IPS DF 6.9 (cell line): ENCODE measurements around the gene SPEF1.

Experiments
- DNase-seq: peaks from one replicate; pipeline ENCODE4 v3.0.0-alpha.2; 2013; ENCODE audit warnings: low read depth, low spot score
- H3K27ac ChIP-seq: one replicate; pipeline ENCODE4 v1.5.1; 2013; ENCODE audit warnings: low read length, control low read depth
- H3K27me3 ChIP-seq: 2 replicates; pipeline ENCODE4 v1.6.1; 2013; ENCODE audit warnings: mild to moderate bottlenecking, low read length; ENCODE audit not compliant: control insufficient read depth, insufficient read depth
- H3K36me3 ChIP-seq: 2 replicates; pipeline ENCODE4 v1.6.1; 2013; ENCODE audit warnings: low read length; ENCODE audit not compliant: control insufficient read depth, insufficient read depth
- H3K4me1 ChIP-seq: 2 replicates; pipeline ENCODE4 v1.6.1; 2013; ENCODE audit warnings: low read length; ENCODE audit not compliant: control insufficient read depth, insufficient read depth
- H3K4me3 ChIP-seq: 2 replicates; pipeline ENCODE4 v1.5.1; 2013; ENCODE audit warnings: mild to moderate bottlenecking, low read length
- H3K9me3 ChIP-seq: 2 replicates; pipeline ENCODE4 v1.6.1; 2013; ENCODE audit warnings: low read length, inconsistent platforms; ENCODE audit not compliant: control insufficient read depth, insufficient read depth
- WGBS: extraction: QIAGEN DNeasy Blood & Tissue Kit; methylation state at CpG from one replicate; pipeline ENCODE4 v1.1.7; 2013; ENCODE audit warnings: mixed read lengths, missing lambda C conversion rate; ENCODE audit not compliant: insufficient read length, insufficient coverage; 5-methylcytosine and 5-hydroxymethylcytosine counted together

Gene SPEF1

DNA sequence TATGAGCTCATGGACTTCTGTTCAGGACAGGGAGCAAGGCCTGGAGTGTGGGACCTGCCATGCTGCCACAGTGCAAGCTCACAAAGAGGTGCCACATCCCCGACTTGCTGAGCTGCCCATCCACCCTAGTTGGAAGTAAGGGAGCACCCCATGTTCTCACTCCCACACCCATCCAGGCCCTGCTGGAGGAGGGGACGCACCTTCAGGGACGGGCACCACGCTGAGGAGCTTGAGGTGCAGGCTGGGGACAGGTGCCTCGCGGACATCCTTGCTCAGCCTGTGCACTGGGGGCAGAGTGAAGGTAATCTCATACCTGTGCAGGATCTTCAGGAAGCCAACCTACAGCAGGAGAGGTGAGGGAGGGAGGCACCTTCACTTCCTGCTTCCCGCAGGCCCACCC lies 26.0 kb downstream of the SPEF1 start:
- Histone ChIP-seq H3K4me1 (peaks cover 7% of the 10 kb centered on the region), H3K36me3 (peaks cover 12% of the 10 kb centered on the region), H3K27me3 (peaks cover 8% of the 10 kb centered on the region), H3K4me3 (no peak overlapping the region), H3K9me3 (no peaks in the 10 kb centered on the region), H3K27ac (no peak overlapping the region)
- no peak for DNase-seq
- WGBS: no CpG with 5 or more reads among the region's 7 CpGs

DNA sequence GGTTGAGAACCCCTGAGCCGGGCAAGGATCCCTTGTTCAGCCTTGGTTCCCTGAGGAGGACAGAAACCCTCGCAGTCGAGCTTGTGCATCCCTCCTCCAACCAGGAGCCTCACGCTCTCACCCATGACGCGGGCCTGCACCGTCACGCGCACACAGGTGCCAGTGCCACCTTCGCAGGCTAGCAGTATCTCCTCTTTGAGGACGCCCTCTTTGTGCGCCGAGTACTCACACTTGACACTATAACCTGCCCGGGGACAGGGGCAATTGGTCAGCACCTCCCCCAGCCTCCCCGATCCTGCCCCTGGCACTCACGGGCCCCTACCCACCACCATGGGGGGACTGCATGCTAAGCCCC lies 27.0 kb downstream of the SPEF1 start:
- H3K27me3 ChIP-seq: peaks cover 8% of the 10 kb centered on the region
- H3K36me3 ChIP-seq: peaks cover 12% of the 10 kb centered on the region
- DNase-seq: no peak
- H3K27ac ChIP-seq: no peak overlapping the region
- H3K4me1 ChIP-seq: peaks cover 10% of the 10 kb centered on the region
- no peak overlapping the region for H3K4me3 ChIP-seq
- no peaks in the 10 kb centered on the region for H3K9me3 ChIP-seq
- no CpG with 5 or more reads among the region's 16 CpGs for whole genome bisulfite sequencing

DNA sequence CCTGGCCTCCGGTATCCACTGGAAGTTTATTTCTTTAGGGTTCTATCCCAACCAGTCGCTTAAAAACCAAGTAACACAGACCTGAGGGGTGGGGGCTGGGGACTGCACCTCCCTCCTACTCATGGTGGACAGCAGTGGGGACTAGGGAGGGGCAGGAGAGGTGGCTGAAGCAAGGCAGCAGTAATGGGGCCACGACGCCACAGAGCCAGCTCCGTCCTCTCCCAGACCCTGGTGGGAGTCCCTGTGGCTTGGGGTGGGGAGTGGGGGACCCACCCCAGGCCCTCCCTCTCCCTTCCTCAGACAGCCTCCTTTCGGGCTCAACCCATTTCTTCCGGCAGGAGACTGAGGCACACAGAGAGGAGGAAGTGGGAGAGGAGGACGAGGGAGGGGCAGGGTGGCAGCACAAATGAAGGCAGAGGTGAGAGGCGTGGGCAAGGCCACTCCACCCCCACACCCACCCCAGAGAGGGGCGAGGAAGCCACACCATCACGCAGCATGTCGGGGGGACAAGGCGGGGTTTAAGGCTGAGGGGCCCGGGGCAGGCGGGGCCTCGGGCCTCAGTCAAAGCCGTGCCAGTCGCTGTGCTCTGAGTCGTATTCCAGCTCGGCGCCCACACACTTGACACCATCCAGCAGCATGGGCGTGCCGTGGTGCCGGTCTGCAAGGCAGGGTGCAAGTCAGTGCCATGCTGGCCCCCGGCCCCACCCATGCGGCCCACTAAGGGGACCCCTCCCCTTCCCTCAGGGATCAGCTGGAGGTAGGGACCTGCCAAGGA lies 27.6 kb downstream of the SPEF1 start:
- Histone ChIP-seq H3K9me3 (no peaks in the 10 kb centered on the region), H3K27ac (no peak overlapping the region), H3K27me3 (peaks cover 8% of the 10 kb centered on the region), H3K4me3 (no peak overlapping the region), H3K4me1 (peaks cover 10% of the 10 kb centered on the region), H3K36me3 (peaks cover 12% of the 10 kb centered on the region)
- DNase-seq: no peak
- WGBS: no CpG with 5 or more reads among the region's 26 CpGs

DNA sequence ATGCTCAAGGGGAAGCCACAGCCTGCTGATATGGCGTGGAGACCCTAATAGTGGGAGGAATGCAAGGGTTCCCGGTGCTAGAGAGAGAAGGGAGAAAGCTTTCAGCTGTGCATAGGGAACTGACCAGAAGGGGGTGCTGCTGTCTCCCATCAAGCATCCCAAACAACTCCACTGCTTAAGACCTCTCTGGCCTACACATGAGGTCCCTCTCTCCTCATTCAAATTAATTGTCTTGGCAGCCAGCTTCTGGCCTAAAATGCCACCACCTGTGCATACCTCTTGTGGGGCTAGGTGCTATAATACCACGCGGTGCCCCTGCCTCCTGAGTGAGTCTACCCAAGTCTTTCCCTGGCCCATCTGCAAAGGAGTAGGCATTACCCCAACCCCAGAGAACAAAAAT lies 28.1 kb downstream of the SPEF1 start:
- Histone ChIP-seq H3K9me3 (no peaks in the 10 kb centered on the region), H3K36me3 (peaks cover 8% of the 10 kb centered on the region), H3K27ac (no peak overlapping the region), H3K4me3 (no peak overlapping the region), H3K4me1 (peaks cover 10% of the 10 kb centered on the region), H3K27me3 (peaks cover 8% of the 10 kb centered on the region)
- no peak for DNase-seq
- no CpG with 5 or more reads among the region's 4 CpGs for WGBS

DNA sequence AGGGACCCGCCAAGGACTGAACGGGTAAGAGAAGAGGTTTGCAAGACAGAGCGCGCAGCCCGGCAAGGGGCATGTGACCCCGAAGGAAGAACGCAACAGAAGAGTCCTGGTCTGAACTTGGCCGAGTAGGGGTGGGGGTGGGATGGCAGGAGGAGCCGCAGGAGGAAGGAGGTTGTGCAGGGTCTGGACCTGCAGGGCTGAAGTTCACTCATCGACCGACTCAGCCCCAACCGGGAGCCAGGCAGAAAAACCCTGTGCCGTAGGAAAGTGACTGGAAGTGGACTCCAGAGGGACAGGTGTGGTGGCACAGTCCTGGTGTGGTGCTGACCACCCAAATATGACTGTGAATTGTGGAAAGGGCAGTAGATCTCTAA lies 28.9 kb downstream of the SPEF1 start:
- Histone ChIP-seq H3K4me3 (peak overlapping the region; percentile 49; the same call in 1 of the 2 replicates), H3K27ac (no peak overlapping the region), H3K4me1 (peaks cover 10% of the 10 kb centered on the region), H3K27me3 (peaks cover 8% of the 10 kb centered on the region), H3K9me3 (no peaks in the 10 kb centered on the region), H3K36me3 (peaks cover 7% of the 10 kb centered on the region)
- no CpG with 5 or more reads among the region's 13 CpGs for WGBS
- no peak for DNase-seq

DNA sequence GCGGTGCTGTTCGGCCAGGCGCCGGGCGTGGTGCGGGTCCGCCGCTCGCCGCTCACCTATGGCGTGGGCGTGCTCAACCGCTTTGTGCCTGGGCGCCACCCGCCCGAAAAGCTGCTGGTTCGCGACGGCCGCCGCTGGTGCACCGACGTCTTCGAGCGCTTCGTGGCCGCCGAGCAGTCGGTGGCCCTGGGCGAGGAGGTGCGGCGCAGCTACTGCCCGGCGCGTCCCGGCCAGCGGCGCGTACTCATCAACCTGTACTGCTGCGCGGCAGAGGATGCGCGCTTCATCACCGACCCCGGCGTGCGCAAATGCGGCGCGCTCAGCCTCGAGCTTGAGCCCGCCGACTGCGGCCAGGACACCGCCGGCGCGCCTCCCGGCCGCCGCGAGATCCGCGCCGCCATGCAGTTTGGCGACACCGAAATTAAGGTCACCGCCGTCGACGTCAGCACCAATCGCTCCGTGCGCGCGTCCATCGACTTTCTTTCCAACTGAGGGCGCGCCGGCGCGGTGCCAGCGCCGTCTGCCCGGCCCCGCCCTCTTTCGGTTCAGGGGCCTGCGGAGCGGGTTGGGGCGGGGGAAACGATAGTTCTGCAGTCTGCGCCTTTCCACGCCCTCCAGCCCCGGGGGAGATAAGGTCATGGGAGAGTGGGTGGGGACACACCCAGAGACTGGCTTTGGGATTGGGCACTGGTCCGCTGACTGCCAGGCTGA lies 29.4 kb downstream of the SPEF1 start:
- Histone ChIP-seq H3K27ac (no peak overlapping the region), H3K9me3 (no peaks in the 10 kb centered on the region), H3K4me3 (peak overlapping the region; percentile 49; the same call in 1 of the 2 replicates), H3K36me3 (peaks cover 7% of the 10 kb centered on the region), H3K27me3 (peaks cover 8% of the 10 kb centered on the region), H3K4me1 (peaks cover 10% of the 10 kb centered on the region)
- WGBS: no CpG with 5 or more reads among the region's 95 CpGs
- no peak for DNase-seq

DNA sequence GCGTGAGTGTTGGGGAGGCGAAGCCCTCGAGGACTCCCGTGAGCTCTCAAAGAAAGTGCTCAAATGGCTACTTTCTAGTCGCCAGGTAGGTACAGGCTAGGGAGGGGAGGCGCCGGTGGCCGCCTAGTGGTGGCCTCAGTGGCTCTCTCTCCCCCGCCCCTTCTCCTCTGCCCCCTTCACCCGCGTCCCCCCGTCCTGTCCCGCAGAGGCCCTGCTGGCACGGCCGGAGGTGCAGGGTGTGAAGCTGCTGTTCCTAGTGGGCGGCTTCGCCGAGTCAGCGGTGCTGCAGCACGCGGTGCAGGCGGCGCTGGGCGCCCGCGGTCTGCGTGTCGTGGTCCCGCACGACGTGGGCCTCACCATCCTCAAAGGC lies 30.0 kb downstream of the SPEF1 start:
- no peaks in the 10 kb centered on the region for H3K9me3 ChIP-seq
- H3K27me3 ChIP-seq: peaks cover 8% of the 10 kb centered on the region
- no peak overlapping the region for H3K27ac ChIP-seq
- peaks cover 5% of the 10 kb centered on the region for H3K36me3 ChIP-seq
- WGBS: no CpG with 5 or more reads among the region's 31 CpGs
- peak overlapping the region; percentile 49; the same call in 1 of the 2 replicates for H3K4me3 ChIP-seq
- peaks cover 10% of the 10 kb centered on the region for H3K4me1 ChIP-seq
- no peak for DNase-seq

DNA sequence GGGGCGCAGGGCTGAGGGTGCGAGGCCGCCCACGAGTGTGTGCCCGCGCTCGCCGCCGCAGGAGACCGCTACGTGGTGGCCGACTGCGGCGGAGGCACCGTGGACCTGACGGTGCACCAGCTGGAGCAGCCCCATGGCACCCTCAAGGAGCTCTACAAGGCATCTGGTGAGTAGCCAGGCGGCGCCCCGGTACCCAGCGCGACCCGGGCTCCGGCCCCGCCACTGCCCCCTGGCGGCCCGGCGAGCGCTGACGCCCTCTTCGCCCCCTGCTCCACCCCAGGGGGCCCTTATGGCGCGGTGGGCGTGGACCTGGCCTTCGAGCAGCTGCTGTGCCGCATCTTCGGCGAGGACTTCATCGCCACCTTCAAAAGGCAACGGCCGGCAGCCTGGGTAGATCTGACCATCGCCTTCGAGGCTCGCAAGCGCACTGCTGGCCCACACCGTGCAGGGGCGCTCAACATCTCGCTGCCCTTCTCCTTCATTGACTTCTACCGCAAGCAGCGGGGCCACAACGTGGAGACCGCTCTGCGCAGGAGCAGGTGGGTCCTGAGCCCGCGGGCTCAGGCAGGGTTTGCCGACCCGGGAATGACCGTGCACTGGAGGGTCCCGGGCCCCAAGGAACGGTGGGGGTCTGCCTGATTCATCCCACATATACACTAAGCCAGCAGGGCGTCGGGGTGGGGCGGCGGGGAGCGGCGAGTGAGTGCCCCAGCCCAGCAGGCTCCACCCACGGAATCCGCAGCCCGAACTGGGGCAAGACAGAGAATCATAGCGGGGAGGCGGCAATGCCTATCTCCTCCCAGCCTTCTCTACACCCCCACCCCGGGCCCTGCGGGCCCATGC lies 31.3 kb downstream of the SPEF1 start:
- DNase-seq: no peak
- Histone ChIP-seq H3K4me3 (peak overlapping the region; percentile 1; the same call in 1 of the 2 replicates), H3K27ac (no peak overlapping the region), H3K9me3 (no peaks in the 10 kb centered on the region), H3K27me3 (peaks cover 8% of the 10 kb centered on the region), H3K4me1 (peaks cover 13% of the 10 kb centered on the region), H3K36me3 (no peaks in the 10 kb centered on the region)
- no CpG with 5 or more reads among the region's 72 CpGs for WGBS

DNA sequence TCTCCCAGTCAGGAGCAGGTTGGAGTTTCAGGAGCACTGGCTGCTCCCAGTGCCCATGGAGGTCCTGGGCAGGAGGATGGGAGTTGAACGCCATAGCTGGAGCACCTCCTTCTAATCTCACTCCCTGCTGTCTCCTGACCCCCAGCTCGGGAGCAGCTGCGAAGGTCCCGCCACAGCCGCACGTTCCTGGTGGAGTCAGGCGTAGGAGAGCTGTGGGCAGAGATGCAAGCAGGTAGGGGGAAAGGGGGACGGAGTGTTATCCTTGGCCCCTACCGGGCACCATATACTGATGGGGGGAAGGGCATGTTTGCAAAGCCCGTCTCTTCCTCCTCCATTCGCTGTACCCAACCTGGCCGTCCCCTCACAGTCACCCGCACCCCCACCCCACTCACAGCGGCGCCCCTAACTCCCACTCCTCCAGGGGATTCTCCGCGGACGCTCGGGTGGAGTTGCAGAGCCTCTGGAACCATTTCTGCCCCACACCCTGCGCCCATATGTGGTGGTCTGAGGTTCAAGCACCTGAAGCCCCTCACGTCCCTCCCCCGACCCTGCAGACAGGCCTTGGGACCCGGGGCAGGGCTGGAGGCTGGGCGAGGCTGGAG lies 32.1 kb downstream of the SPEF1 start:
- DNase-seq: no peak
- H3K4me3 ChIP-seq: no peak overlapping the region; the same call in 1 of the 2 replicates
- no CpG with 5 or more reads among the region's 24 CpGs for WGBS
- H3K4me1 ChIP-seq: peaks cover 16% of the 10 kb centered on the region
- no peaks in the 10 kb centered on the region for H3K9me3 ChIP-seq
- H3K27me3 ChIP-seq: peaks cover 8% of the 10 kb centered on the region
- H3K27ac ChIP-seq: no peak overlapping the region
- no peaks in the 10 kb centered on the region for H3K36me3 ChIP-seq

DNA sequence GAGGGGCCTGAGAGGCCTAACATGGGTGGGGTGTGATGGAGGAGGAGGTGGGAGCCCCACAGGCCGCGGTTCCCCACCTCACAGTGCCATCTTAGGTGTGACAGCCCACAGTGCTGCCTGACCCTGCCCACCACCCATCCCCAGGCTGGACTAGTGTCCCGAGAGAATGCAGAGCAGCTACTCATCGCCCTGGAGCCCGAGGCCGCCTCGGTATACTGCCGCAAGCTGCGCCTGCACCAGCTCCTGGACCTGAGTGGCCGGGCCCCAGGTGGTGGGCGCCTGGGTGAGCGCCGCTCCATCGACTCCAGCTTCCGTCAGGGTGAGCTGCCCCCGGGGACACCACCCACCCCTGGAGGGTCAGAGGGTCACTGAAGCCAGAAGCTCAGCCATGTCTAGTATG lies 33.2 kb downstream of the SPEF1 start:
- no peaks in the 10 kb centered on the region for H3K36me3 ChIP-seq
- H3K27ac ChIP-seq: no peak overlapping the region
- no peak overlapping the region for H3K4me3 ChIP-seq
- WGBS: no CpG with 5 or more reads among the region's 16 CpGs
- no peak for DNase-seq
- peaks cover 16% of the 10 kb centered on the region for H3K4me1 ChIP-seq
- peaks cover 8% of the 10 kb centered on the region for H3K27me3 ChIP-seq
- H3K9me3 ChIP-seq: no peaks in the 10 kb centered on the region
